NB4 (cell line): ENCODE measurements around the gene TRIO.

Experiments
- POLR2A ChIP-seq: IDR thresholded peaks from 2 replicates; pipeline ENCODE4 v1.6.1; 2011; ENCODE audit warnings: mild to moderate bottlenecking; ENCODE audit not compliant: insufficient read length; ENCODE audit errors: extremely low read depth
- TF ChIP-seq, protein P1 (sequence below): IDR thresholded peaks from one replicate; pipeline ENCODE4 v1.5.1; 2012; ENCODE audit warnings: low read depth, low read length

DNA sequence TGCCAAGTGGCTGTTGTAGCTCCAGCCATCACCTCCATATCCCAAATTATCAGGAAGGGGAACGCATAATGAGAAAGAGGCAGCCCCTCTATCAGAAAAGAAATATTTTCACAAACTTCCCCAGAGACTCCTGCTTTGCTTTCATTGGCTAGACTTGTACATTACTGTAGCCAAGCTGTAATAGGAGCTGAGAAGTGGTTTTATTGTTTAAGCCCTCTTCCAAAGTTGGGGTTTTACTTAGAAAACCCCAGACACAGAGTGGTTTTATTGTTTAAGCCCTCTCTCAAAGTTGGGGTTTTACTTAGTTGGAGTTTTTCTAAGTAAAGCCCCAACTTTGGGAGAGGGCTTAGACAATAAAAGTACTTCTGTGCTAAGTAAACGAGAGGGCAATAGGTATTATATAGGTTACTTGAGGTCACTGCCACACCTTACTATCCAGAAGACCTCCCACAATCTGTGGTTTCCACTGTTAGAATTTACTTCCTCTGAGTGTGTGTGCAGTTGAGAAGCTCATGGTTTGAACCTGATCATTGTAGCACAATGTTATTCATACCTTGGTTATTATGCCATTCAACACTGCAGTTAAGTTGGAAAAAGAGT is 222.8 kb downstream of the TRIO start:
- TF ChIP-seq, protein P1, sequence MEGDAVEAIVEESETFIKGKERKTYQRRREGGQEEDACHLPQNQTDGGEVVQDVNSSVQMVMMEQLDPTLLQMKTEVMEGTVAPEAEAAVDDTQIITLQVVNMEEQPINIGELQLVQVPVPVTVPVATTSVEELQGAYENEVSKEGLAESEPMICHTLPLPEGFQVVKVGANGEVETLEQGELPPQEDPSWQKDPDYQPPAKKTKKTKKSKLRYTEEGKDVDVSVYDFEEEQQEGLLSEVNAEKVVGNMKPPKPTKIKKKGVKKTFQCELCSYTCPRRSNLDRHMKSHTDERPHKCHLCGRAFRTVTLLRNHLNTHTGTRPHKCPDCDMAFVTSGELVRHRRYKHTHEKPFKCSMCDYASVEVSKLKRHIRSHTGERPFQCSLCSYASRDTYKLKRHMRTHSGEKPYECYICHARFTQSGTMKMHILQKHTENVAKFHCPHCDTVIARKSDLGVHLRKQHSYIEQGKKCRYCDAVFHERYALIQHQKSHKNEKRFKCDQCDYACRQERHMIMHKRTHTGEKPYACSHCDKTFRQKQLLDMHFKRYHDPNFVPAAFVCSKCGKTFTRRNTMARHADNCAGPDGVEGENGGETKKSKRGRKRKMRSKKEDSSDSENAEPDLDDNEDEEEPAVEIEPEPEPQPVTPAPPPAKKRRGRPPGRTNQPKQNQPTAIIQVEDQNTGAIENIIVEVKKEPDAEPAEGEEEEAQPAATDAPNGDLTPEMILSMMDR = no peak
- no peak for TF ChIP-seq POLR2A
